Stimulated activated CD4-positive, alpha-beta T cell treated with anti-CD3 and anti-CD28 coated beads, Interleukin-12 subunit alpha, Interleukin-12 subunit beta, amount 100 ng/mL, for 24 hours (primary cell): ENCODE measurements around the gene EDAR.

Experiments used
- DNase-seq, 2 experiments: peaks; one replicate each; pipeline ENCODE4 v3.0.0-alpha.2; 2020; ENCODE audit warnings: low read depth in 2 of 2

EDAR gene

GRCh38 chr2:108967757-108968156, 21.3 kb downstream of the EDAR start:
- DNase-seq: no peak

GRCh38 chr2:108965540-108966289, 23.3 kb downstream of the EDAR start:
- no peak for DNase-seq

- no peak for DNase-seq
Measured at GRCh38 chr2:108963057-108963456, 26.0 kb downstream of the EDAR start.

GRCh38 chr2:108961796-108962195, 27.2 kb downstream of the EDAR start:
- no peak for DNase-seq

- no peak for DNase-seq
Measured at GRCh38 chr2:108960006-108960405, 29.0 kb downstream of the EDAR start.

GRCh38 chr2:108959401-108959800, 29.6 kb downstream of the EDAR start:
- no peak for DNase-seq

GRCh38 chr2:108958632-108959341, 30.2 kb downstream of the EDAR start:
- no peak for DNase-seq

GRCh38 chr2:108958002-108958401, 31.0 kb downstream of the EDAR start:
- no peak for DNase-seq

GRCh38 chr2:108956375-108956774, 32.6 kb downstream of the EDAR start:
- no peak for DNase-seq

GRCh38 chr2:108950369-108951135, 38.5 kb downstream of the EDAR start:
- no peak for DNase-seq

- no peak for DNase-seq
Measured at GRCh38 chr2:108949316-108950239, 39.4 kb downstream of the EDAR start.

- DNase-seq: no peak
Measured at GRCh38 chr2:108947271-108947907, 41.6 kb downstream of the EDAR start.

GRCh38 chr2:108946442-108946841, 42.6 kb downstream of the EDAR start:
- no peak for DNase-seq

- no peak for DNase-seq
Measured at GRCh38 chr2:108945969-108946368, 43.1 kb downstream of the EDAR start.

- DNase-seq: no peak
Measured at GRCh38 chr2:108944601-108945331, 44.3 kb downstream of the EDAR start.

- DNase-seq: no peak
Measured at GRCh38 chr2:108943751-108944150, 45.3 kb downstream of the EDAR start.

GRCh38 chr2:108942888-108943287, 46.1 kb downstream of the EDAR start:
- DNase-seq: no peak

- DNase-seq: no peak
Measured at GRCh38 chr2:108942231-108942825, 46.7 kb downstream of the EDAR start.

- no peak for DNase-seq
Measured at GRCh38 chr2:108941767-108942166, 47.3 kb downstream of the EDAR start.

GRCh38 chr2:108941161-108941665, 47.8 kb downstream of the EDAR start:
- no peak for DNase-seq
